GM18909 (cell line): ENCODE measurements around the gene GLDN.

ENCODE experiments used
- ATAC-seq: cut with Tn5 transposase; IDR thresholded peaks from one replicate; pipeline ENCODE4 v1.9.1; 2021; ENCODE audit warnings: mild to moderate bottlenecking; ENCODE audit not compliant: unreplicated experiment, poor library complexity

The GLDN gene

GRCh38 chr15:51321316-51321715, 20.1 kb upstream of the GLDN start:
- ATAC-seq, result no peak

GRCh38 chr15:51322621-51323296, 18.7 kb upstream of the GLDN start:
- no peak for ATAC-seq

- no peak for ATAC-seq
Observed at GRCh38 chr15:51323749-51324148, 17.7 kb upstream of the GLDN start.

GRCh38 chr15:51325167-51325566, 16.3 kb upstream of the GLDN start:
- ATAC-seq, result no peak

- ATAC-seq, result no peak
Observed at GRCh38 chr15:51327081-51327480, 14.4 kb upstream of the GLDN start.

- ATAC-seq, result no peak
Observed at GRCh38 chr15:51328926-51329325, 12.5 kb upstream of the GLDN start.

- no peak for ATAC-seq
Observed at GRCh38 chr15:51331141-51331540, 10.3 kb upstream of the GLDN start.

- ATAC-seq, result no peak
Observed at GRCh38 chr15:51332206-51333147, 9.0 kb upstream of the GLDN start.

GRCh38 chr15:51333571-51333970, 7.9 kb upstream of the GLDN start:
- ATAC-seq, result no peak

- no peak for ATAC-seq
Observed at GRCh38 chr15:51334011-51334451, 7.4 kb upstream of the GLDN start.

GRCh38 chr15:51335087-51335486, 6.4 kb upstream of the GLDN start:
- ATAC-seq, result no peak

- peak; percentile 83 for ATAC-seq
Observed at GRCh38 chr15:51335538-51336410, 5.7 kb upstream of the GLDN start.

GRCh38 chr15:51338496-51338895, 3.0 kb upstream of the GLDN start, which contains the start of gene CYP19A1:
Gene CYP19A1, minus strand, starts transcription at chr15:51338596. Its CDS starts 95,684 bp downstream, at chr15:51242912.
- ATAC-seq, result no peak

GRCh38 chr15:51342227-51342999, 958 bp downstream of the GLDN start:
- ATAC-seq, result no peak

- ATAC-seq, result no peak
Observed at GRCh38 chr15:51343466-51343865, 2.0 kb downstream of the GLDN start.

GRCh38 chr15:51346136-51346535, 4.7 kb downstream of the GLDN start:
- ATAC-seq, result no peak

- peak; percentile 94 for ATAC-seq
Observed at GRCh38 chr15:51348688-51349087, 7.2 kb downstream of the GLDN start.

- no peak for ATAC-seq
Observed at GRCh38 chr15:51349156-51349844, 7.8 kb downstream of the GLDN start.

GRCh38 chr15:51350723-51351122, 9.3 kb downstream of the GLDN start:
- ATAC-seq, result no peak
